ENCODE data around the gene RACK1. TPM values are rescaled to one million over a fixed set of nuclear protein-coding genes. Genes with fewer than 3 reads are reported as not detected.

The RACK1 gene
- total and polyA plus RNA-seq, 2 of the 13 experiments (the other 11 are each of a cell fraction or from before 2014, with no cell fraction given): 2,514 to 6,141 TPM

- no peak for TF ChIP-seq AHDC1 (CRISPR knock-in tag; IDR thresholded peaks at IDR 0.05; ENCODE audit: borderline replicate concordance)
- TF ChIP-seq ZNF180 (CRISPR knock-in tag; IDR thresholded peaks at IDR 0.05; ENCODE audit: borderline replicate concordance, low read depth): no peak
- no peak for TF ChIP-seq RERE (CRISPR knock-in tag; IDR thresholded peaks at IDR 0.05; ENCODE audit: low read depth)
- TF ChIP-seq TRIM22 (IDR thresholded peaks at IDR 0.05): no peak
- no peak for TF ChIP-seq ZNF530 (CRISPR knock-in tag; IDR thresholded peaks at IDR 0.05; ENCODE audit: low read depth)
- TF ChIP-seq STAT5B (CRISPR knock-in tag; IDR thresholded peaks at IDR 0.05): no peak
- TF ChIP-seq ZNF776 (CRISPR knock-in tag; IDR thresholded peaks at IDR 0.05): no peak
- TF ChIP-seq HHEX (CRISPR knock-in tag; IDR thresholded peaks at IDR 0.05): no peak
- peak; percentile 4; the same call in 1 of the 2 replicates for TF ChIP-seq ZNF777 (CRISPR knock-in tag; IDR thresholded peaks at IDR 0.05)
- no peak for TF ChIP-seq TSC22D2 (CRISPR knock-in tag; IDR thresholded peaks at IDR 0.05; ENCODE audit: borderline replicate concordance)
- TF ChIP-seq ARID5B (CRISPR knock-in tag; IDR thresholded peaks at IDR 0.05): no peak
- no peak for TF ChIP-seq IKZF4 (CRISPR knock-in tag; IDR thresholded peaks at IDR 0.05; ENCODE audit: borderline replicate concordance, low read depth, not compliant biosample characterization)
Measured at GRCh38 chr5:181221105-181221791, 22.5 kb downstream of the RACK1 start (continued).

All from HepG2 (cell line).